ENCODE data around the gene GRM2.

GRM2 gene

GRCh38 chr3:51686512-51687215 is 20.2 kb upstream of the GRM2 start:
- H3K4me3 ChIP-seq (ENCODE audit: low read length) = no peak overlapping the region
- no peak for TF ChIP-seq CTCF (conservative IDR thresholded peaks at IDR 0.05; ENCODE audit: low read depth, low read length)
- DNase-seq (ENCODE audit: low read depth) = no peak

- no peak for TF ChIP-seq CTCF (conservative IDR thresholded peaks at IDR 0.05; ENCODE audit: low read depth, low read length)
- H3K4me3 ChIP-seq (ENCODE audit: low read length) = no peak overlapping the region
- no peak for DNase-seq (ENCODE audit: low read depth)
Measured at GRCh38 chr3:51687431-51688205, 19.2 kb upstream of the GRM2 start.

GRCh38 chr3:51688206-51688600 is 18.7 kb upstream of the GRM2 start:
- no peak overlapping the region for H3K4me3 ChIP-seq (ENCODE audit: low read length)
- no peak for DNase-seq (ENCODE audit: low read depth)
- TF ChIP-seq CTCF (conservative IDR thresholded peaks at IDR 0.05; ENCODE audit: low read depth, low read length) = no peak

GRCh38 chr3:51691021-51691420 is 15.8 kb upstream of the GRM2 start:
- DNase-seq (ENCODE audit: low read depth) = no peak
- TF ChIP-seq CTCF (conservative IDR thresholded peaks at IDR 0.05; ENCODE audit: low read depth, low read length) = no peak
- H3K4me3 ChIP-seq (ENCODE audit: low read length) = no peak overlapping the region

GRCh38 chr3:51691949-51692348 is 14.9 kb upstream of the GRM2 start:
- no peak for DNase-seq (ENCODE audit: low read depth)
- no peak for TF ChIP-seq CTCF (conservative IDR thresholded peaks at IDR 0.05; ENCODE audit: low read depth, low read length)
- no peak overlapping the region for H3K4me3 ChIP-seq (ENCODE audit: low read length)

GRCh38 chr3:51692980-51693395 is 13.9 kb upstream of the GRM2 start:
- DNase-seq (ENCODE audit: low read depth) = no peak
- TF ChIP-seq CTCF (conservative IDR thresholded peaks at IDR 0.05; ENCODE audit: low read depth, low read length) = no peak
- H3K4me3 ChIP-seq (ENCODE audit: low read length) = no peak overlapping the region

GRCh38 chr3:51696954-51697353 is 9.9 kb upstream of the GRM2 start:
- TF ChIP-seq CTCF (conservative IDR thresholded peaks at IDR 0.05; ENCODE audit: low read depth, low read length) = no peak
- DNase-seq (ENCODE audit: low read depth) = no peak
- no peak overlapping the region for H3K4me3 ChIP-seq (ENCODE audit: low read length)
